Activated naive CD4-positive, alpha-beta T cell treated with anti-CD3 and anti-CD28 coated beads, Interleukin-2, amount 50 U/mL, for 72 hours (primary cell): ENCODE data around the gene PLA2R1. TPM values are rescaled to one million over a fixed set of nuclear protein-coding genes. Genes with fewer than 3 reads are reported as not detected.

Experiments used
- ATAC-seq, 2 donors: fragments of 150-1000 bp; cut with Tn5 transposase; 2 replicates each; pipeline ENCODE4 v1.10.0; 2021; ENCODE audit warnings: mild to moderate bottlenecking in 2 of 2, moderate library complexity in 2 of 2
- DNase-seq, 2 donors: peaks; one replicate each; pipeline ENCODE4 v3.0.0; 2021 to 2022; ENCODE audit warnings: low spot score in 2 of 2
- H3K27ac Mint-ChIP-seq, 2 donors: one replicate each; pipeline ENCODE4 v1.8.0; 2022; ENCODE audit warnings: mild to moderate bottlenecking in 2 of 2, mixed read lengths in 2 of 2
- H3K36me3 Mint-ChIP-seq, 2 donors: one replicate each; pipeline ENCODE4 v1.8.0; 2022; ENCODE audit warnings: mixed read lengths in 2 of 2
- H3K9me3 Mint-ChIP-seq, 2 donors: one replicate each; pipeline ENCODE4 v1.8.0; 2022; ENCODE audit warnings: mixed read lengths in 2 of 2
- total RNA-seq, 2 donors: library from RNA; stranded (reverse); gene quantifications; one replicate each; pipeline ENCODE4 v1.2.3, GENCODE V29; 2022

The PLA2R1 gene
- total RNA-seq, 2 donors from 2014 or later, result not detected

DNA sequence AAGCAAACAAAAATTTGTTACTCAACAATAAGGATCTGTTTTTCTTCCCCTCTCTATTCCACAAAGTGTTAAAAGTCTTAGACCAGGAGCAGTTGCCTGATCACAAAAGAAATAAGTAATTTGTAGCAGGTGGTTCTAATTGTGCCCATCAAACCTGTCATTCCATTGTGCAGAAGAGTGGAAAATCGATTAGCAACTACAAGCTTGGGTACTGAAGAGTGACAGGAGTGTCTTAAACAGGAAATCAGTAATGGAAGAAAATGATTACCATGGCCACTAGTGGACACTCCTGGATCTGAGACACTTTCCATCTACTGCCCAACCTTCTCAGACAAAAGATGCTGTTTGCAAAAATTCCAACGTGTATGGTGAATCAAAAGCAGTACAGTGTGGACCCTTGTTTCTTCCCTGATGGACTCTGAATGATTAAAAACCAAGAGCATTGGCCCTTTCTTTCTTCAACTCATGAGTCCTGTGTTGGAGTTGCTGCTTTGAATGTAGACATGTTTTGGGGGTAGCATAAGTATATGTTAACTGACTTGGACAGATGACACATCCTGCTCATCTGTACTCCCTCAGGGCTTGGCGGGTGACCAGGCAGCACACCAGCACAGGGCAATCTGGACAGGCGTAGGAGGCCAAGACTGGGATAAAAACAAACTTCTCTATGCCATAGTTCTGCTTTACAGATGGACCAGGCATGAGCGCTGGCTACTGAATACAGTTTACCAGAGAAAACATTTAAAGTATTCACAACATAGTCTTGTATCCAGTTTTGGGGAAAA, 51.9 kb downstream of the PLA2R1 start:
- ATAC-seq, result no peak
- no peak for DNase-seq
- no peaks in the 10 kb centered on the region for H3K9me3 Mint-ChIP-seq
- no peak overlapping the region for H3K27ac Mint-ChIP-seq
- H3K36me3 Mint-ChIP-seq, result no peaks in the 10 kb centered on the region

DNA sequence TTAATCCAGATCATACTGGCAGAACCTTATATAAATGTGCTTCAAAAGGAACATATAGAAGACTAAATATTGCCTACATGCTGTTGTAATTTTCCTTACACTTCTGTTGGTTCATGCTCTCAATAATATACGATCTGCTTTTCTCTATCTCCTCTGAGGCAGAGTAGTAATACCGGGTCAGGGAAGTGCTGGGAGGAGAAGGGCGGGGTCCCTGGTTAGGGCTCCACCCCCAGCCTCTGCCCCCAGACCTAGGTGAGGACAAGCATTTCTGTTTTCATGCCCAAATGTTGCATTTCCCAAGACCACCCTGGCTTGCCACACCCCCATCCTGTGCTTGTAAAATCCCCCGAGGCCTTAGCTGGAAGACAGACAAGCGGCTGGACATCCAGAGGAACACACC, 55.3 kb downstream of the PLA2R1 start:
- no peaks in the 10 kb centered on the region for H3K9me3 Mint-ChIP-seq
- no peak overlapping the region for H3K27ac Mint-ChIP-seq
- H3K36me3 Mint-ChIP-seq, result no peaks in the 10 kb centered on the region
- ATAC-seq, result no peak
- no peak for DNase-seq

DNA sequence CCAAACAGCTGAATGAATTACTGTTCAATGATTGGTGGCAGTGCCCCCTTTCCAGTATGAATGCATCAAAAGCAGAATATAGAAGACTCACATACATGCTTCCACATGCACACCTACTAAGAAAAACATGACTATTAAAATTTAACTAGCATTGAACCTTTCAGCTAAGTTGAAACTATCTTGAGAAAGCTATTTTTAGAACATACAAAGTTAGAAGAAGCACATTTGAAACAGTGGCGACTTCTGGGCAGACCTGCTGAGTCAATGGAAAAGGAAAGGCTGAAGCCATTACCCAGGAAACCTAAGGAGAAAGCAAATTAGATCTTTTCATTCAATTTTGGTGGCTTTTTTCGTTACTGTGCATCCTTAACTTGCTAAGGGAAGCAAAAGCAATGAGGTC, 55.9 kb downstream of the PLA2R1 start:
- no peak overlapping the region for H3K27ac Mint-ChIP-seq
- no peak for ATAC-seq
- DNase-seq, result no peak
- H3K36me3 Mint-ChIP-seq, result no peaks in the 10 kb centered on the region
- H3K9me3 Mint-ChIP-seq, result no peaks in the 10 kb centered on the region

DNA sequence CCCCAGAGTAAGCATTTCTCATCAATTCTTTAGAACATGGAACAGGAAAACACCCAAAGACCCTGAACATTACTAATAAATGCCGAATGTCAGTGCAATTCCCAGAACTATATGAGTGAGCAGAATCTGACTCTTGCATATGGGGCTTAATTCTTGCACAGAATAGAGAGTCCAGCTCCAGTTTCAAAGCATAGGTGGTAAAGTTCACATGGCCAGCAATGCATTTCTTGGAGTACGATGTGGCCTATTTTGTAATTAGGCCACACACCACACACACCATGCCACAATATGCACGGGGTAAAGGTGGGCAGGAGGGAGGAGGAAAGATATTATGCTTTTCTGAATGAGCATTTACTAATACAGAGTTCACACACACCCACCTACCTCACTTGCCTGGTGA, 56.5 kb downstream of the PLA2R1 start:
- DNase-seq, result no peak
- no peak for ATAC-seq
- H3K9me3 Mint-ChIP-seq, result no peaks in the 10 kb centered on the region
- no peak overlapping the region for H3K27ac Mint-ChIP-seq
- no peaks in the 10 kb centered on the region for H3K36me3 Mint-ChIP-seq

DNA sequence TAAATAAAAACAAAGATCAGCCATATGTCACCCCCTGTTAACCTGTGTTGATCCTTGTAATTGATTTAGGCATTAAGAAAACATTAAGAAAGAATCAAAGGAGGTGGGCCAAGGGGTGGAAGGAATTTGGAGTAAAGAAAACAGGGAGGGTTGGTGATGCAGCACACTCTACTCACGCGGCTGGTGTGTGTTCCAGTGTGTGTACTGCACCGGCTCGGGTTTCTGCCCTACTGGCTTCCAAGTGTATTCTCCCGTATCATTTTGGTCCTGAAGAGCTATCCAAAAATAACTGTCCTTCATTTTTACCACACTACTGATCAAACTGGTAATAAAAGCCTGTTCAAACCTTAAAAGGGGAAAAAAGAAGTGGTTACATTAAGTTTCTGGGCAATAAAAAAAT, 56.9 kb downstream of the PLA2R1 start:
- DNase-seq, result no peak
- Mint-ChIP-seq H3K27ac (no peak overlapping the region), H3K36me3 (no peaks in the 10 kb centered on the region), H3K9me3 (no peaks in the 10 kb centered on the region)
- ATAC-seq, result no peak

DNA sequence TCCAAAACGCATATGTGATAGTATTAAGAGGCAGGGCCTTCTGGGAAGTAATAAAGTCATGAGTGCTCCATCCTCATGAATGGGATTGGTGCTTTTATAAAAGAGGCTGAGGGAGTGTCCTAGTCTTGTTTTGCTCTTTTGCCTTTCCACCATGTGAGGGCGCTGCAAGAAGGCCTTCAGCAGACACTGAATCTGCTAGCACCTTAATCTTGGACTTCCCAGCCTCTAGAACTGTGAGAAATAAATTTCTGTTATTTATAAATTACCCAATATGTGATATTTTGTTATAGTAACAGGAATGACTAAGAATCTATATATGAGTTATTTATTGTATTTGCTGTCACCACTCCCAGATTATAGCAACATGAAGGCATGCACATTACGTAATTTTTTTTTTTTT, 63.5 kb downstream of the PLA2R1 start:
- ATAC-seq, result no peak
- no peaks in the 10 kb centered on the region for H3K9me3 Mint-ChIP-seq
- no peak overlapping the region for H3K27ac Mint-ChIP-seq
- no peaks in the 10 kb centered on the region for H3K36me3 Mint-ChIP-seq
- DNase-seq, result no peak

DNA sequence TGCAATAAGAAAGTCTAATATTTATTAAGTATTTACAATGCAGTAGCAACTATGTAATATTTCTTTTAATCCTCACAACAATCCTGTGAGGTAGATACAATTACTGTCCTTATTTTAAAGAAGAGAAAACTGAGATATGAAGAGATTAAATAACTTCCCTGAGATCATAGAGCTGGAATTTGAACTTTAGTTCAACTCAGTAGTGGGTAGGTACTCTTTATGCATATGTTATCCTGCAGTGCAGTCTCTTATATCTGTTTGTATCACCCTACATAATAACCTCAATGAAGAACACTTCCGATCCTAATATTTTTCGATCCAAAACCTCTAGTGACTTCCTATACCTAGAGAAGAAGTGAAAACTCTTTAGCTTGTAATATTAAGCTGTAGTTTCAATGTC, 64.2 kb downstream of the PLA2R1 start:
- no peak overlapping the region for H3K27ac Mint-ChIP-seq
- ATAC-seq (no peak), DNase-seq (no peak)
- H3K36me3 Mint-ChIP-seq, result no peaks in the 10 kb centered on the region
- H3K9me3 Mint-ChIP-seq, result no peaks in the 10 kb centered on the region

DNA sequence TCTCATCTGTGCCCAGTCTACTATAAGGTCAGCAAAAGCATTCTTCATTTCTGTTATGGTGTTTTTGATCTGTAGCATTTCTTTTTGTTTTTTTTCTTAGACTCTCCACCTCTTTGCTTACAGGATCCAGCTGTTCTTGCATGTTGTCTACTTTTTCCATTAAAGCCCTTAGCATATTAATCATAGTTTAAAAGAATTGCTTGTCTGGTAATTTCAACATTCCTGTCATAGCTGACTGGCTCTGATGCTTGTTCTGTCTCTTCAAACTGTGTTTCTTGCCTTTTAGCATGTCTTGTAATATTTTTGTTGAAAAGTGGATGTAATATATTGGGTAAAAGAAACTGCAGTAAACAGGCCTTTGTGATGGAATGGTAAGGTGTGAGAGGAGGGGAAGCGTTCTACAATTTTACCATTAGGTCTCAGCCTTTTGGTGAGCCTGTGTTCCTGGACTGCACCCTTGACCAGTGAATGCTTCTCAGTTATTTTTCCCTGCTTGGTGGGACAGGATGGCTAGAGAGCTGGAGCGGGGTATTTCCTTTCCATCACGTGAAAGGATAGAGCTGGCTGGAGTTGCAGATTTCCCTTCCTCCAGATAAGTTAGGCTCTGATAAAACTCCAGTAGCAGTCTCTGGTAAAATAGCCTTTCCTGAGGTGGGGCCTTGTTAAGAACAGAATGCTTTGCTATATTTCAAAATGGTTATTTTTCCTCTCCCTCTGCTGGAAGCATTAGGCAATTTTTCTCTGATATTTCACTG, 65.4 kb downstream of the PLA2R1 start:
- Mint-ChIP-seq H3K36me3 (no peaks in the 10 kb centered on the region), H3K9me3 (no peaks in the 10 kb centered on the region)
- no peak for ATAC-seq

DNA sequence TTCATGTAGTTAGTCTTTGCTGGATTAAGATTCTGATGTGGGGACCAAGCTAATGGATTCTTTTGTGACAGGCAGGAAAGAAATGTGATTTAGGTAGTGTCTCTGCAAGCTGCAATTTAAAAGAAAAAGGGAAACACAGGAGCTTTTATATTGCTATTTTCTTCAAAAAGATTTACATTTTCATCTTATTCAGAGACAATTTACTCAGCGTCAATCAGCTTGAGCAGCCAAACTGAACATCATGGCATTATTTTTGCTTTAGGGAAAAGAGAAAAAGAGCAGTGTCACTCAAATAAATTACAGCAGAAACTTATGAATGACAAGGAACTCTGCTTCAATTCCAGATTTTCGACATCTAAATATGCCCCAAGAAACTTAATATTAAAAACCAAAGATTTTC, 67.4 kb downstream of the PLA2R1 start:
- DNase-seq (no peak), ATAC-seq (no peak)
- H3K36me3 Mint-ChIP-seq, result no peaks in the 10 kb centered on the region
- no peaks in the 10 kb centered on the region for H3K9me3 Mint-ChIP-seq
- H3K27ac Mint-ChIP-seq, result no peak overlapping the region

More for the DNA sequence above, 65.4 kb downstream of the PLA2R1 start:
- H3K27ac Mint-ChIP-seq, result no peak overlapping the region
- DNase-seq, result no peak

DNA sequence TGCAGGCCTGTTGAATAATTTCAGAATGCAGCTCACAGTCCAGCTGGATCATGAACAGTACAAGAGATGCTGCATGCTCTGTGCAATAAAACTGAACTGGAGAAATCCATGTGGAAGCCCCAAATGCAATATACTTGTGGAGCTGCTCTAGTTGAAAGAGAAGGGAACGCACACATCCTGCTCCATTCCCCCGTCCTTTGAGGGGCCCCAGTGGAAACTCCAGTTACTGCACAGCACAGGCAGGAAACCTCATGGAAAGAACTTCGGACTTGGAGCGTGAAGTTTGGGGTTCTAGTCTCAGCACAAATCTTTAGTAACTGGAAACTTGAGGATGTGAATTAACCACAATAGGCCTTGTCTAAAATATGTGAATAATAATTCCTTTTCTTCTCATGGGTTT, 73.2 kb downstream of the PLA2R1 start:
- H3K36me3 Mint-ChIP-seq, result no peaks in the 10 kb centered on the region

DNA sequence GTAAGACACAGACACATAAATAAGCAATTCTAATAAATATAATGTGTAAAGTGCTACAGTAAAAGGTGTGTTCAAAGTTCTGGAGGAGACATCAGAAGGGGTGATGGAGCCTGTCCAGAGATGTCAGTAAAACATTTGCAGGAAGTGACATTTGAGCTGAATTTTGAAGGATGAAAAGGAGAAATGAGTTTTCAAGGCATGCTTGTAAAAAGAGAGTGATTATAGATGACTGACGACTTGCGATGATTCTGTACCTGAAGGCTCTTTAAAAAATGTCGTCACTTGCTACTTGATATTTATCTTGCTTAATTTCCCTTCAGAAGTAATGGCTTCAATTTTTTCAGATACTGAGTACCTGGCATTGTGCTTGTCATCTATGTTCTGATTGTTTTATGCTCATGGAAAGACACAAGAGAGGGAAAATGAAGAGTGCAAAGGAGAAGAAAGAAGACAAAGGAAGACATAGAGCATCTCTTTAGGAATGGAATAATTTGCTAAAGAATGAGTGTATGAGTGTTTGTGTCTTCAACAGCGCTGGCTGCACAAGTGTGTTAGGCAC, 73.9 kb downstream of the PLA2R1 start:
- no peak for DNase-seq
- no peak overlapping the region for H3K27ac Mint-ChIP-seq
- H3K9me3 Mint-ChIP-seq, result no peaks in the 10 kb centered on the region
- ATAC-seq, result no peak
- no peaks in the 10 kb centered on the region for H3K36me3 Mint-ChIP-seq

More for the DNA sequence above, 73.2 kb downstream of the PLA2R1 start:
- Mint-ChIP-seq H3K27ac (no peak overlapping the region), H3K9me3 (no peaks in the 10 kb centered on the region)
- no peak for DNase-seq
- ATAC-seq, result no peak

DNA sequence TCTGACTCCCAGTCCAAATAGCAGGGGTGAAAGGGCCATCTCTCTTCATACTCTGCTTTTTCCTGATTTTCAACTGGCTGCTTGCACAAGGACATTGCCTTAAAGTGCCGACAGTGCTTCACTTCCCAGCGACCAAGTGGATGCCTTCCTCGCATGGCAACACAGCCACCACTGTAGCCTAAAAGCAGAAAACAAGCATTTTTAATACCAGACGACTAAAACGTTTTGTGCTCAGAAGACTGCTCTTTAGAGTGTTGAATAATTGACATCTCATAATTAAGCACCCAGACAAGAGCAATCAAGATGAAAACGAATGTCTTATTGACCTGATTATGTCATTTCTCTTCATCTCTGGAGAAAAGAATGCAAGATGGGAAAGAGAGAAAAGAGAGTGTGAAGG, 75.2 kb downstream of the PLA2R1 start:
- ATAC-seq (no peak), DNase-seq (no peak)
- no peak overlapping the region for H3K27ac Mint-ChIP-seq
- no peaks in the 10 kb centered on the region for H3K36me3 Mint-ChIP-seq
- H3K9me3 Mint-ChIP-seq, result no peaks in the 10 kb centered on the region

DNA sequence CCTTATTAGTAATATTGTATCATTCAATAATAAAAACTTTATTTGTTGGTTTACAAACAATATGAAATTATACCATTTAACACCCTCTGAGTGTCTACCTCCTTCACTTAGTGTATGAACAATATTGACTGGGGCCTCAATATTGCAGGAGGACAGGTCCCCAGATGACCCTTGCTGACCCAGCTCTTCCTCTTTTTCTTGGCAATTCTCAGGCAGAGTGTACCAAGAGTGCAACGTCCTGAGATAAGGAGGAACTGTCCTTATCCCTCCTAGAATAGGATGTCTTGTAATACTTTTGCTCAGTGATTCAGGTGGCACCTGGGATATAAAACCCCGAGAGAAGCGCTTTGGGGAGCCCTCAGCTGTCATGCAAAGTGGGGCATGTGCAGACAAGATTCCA, 76.8 kb downstream of the PLA2R1 start:
- Mint-ChIP-seq H3K36me3 (no peaks in the 10 kb centered on the region), H3K27ac (no peak overlapping the region), H3K9me3 (no peaks in the 10 kb centered on the region)
- DNase-seq (no peak), ATAC-seq (no peak)

DNA sequence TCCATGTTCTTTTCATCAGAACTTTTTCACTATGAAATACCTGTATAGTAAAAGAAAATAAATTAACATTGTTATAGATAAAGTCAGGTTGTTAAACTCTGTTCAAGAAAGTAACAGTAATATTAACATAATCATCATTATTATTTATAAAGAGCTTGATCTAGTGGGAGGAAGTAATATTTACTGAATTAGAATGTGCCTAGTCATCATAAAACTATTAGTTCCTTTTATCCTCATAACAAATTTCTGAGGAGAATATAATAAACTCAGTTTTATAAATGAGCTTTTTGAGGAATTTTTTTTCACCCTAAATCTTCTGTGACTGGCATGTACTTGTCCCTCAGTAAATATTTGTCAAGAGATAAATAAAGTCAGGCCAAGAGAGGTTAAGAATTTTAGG, 78.4 kb downstream of the PLA2R1 start:
- no peak for ATAC-seq
- DNase-seq, result no peak
- Mint-ChIP-seq H3K36me3 (no peaks in the 10 kb centered on the region), H3K27ac (no peak overlapping the region), H3K9me3 (no peaks in the 10 kb centered on the region)

DNA sequence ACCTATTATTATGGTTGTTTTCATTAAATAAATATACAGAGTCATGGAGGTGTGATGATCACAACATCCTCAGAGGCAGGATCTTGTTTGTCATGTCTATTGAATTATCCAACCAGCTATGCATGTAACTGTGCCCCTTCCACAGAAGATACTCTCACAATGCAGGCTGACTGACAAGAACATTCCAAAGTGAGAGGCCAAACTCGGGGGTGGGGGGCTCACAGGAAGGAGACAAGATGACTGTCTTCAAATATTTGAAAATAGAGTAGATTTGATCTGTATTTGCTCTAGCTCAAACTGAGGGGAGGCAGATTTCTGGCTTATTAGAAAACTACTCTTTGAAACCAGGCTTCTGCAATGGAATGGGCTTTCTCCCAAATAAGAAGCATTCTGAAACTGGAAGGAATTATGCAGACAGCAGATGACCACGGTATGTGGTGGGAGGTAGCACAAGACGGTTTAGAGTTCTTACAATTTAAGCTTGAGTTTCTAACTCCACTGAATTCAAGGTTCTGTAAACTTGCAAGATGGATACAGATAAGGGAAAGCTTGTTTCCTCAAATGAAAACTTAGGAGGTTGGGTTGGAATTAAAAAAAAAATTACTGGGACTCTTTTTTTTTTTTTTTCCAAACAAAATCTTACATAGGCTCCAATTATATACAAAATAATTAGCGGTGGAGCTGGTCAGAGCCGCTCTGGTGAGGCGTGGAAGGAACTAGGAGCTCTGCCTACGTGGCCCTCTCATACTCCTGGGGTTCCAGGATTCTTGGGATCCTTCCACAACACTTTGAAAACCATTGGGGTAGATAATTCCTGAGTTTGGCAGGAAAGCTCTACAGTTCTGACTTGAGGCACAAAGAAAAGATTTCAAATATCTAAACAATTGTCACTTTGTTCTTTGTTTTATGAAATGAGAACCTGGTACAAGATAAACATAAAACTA, 79.3 kb downstream of the PLA2R1 start:
- no peak for ATAC-seq
- no peak for DNase-seq
- Mint-ChIP-seq H3K36me3 (no peaks in the 10 kb centered on the region), H3K27ac (no peak overlapping the region), H3K9me3 (no peaks in the 10 kb centered on the region)

DNA sequence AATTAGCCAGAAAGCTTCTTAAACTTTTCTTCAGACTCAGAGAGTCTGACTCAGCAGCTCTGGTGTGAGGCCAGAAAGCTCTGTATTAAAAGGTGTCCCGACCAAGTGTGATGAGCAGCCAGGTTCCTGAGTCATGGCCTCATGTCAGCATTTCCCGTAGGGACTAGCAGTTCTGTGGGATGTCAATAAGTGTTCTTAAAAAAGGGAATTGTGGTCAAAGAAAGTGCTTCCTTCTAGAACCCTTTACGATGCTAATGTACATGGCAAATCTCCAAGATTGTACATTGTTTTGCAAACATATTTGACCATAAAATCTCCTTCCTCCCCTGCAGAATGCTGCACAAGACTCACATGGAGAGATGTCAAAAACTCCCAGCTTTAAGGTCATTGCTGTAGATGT, 80.1 kb downstream of the PLA2R1 start:
- DNase-seq, result no peak
- ATAC-seq, result no peak
- Mint-ChIP-seq H3K27ac (no peak overlapping the region), H3K36me3 (no peaks in the 10 kb centered on the region), H3K9me3 (no peaks in the 10 kb centered on the region)
